Posterior cingulate gyrus (tissue), 11 donors: Measurements from ENCODE around the gene HPCAL1.
"Not testable (repeated sequence)": the region's sequence is repeated elsewhere in the genome, so short reads cannot be mapped to it uniquely, and the experiment has no call there.

Experiments
- DNase-seq, 10 donors: peaks; one replicate each; pipeline versions ENCODE4 v3.0.0 to v3.0.0-alpha.2; 2020 to 2021; ENCODE audit warnings: mixed read lengths in 3 of 10
- intact Hi-C: fragments of 100-400 bp; cut with DNase I; formaldehyde crosslinking; loops from one replicate; pipeline ENCODE4 v1.15.1; 2023

Gene HPCAL1

DNA sequence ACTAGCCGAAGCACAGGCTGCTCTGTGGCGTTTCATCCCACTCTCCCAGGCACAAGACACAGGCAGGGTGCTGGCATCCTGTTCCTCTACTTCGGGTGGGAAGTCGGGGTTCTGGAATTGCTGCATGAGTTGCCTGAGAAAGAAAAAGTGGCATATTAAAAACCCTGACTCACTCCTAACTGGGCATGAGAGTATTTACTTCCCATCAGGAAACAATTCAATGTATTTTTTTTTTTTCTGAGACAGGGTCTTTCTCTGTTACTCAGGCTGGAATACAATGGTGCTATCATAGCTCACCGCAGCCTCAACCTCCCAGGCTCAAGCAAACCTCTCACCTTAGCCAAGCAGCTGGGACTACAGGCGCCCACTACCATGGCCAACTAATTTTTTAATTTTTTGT lies 138.0 kb downstream of the HPCAL1 start:
- intact Hi-C loops, result no loop called here
- peak in 2 of 10 donors; percentile 6 for DNase-seq

DNA sequence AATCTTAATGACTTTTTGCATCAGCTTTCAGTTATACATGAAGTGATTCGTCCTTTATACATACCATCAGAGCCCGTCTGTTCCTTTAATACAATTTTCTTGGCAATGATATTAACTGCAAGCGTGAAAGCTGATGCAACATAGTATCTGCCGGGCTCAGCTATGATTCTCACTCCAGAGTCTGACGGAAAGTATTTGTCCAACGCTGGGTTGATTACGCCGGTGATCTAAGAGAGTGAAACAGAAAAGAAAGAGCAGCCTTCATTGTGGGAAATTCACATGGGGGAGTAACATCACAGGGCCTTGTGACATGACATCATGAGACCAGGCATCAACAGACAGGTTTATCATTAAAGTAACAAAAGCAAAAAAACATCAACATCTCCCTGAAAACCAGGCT lies 139.2 kb downstream of the HPCAL1 start:
- intact Hi-C loops, result no loop called here

DNA sequence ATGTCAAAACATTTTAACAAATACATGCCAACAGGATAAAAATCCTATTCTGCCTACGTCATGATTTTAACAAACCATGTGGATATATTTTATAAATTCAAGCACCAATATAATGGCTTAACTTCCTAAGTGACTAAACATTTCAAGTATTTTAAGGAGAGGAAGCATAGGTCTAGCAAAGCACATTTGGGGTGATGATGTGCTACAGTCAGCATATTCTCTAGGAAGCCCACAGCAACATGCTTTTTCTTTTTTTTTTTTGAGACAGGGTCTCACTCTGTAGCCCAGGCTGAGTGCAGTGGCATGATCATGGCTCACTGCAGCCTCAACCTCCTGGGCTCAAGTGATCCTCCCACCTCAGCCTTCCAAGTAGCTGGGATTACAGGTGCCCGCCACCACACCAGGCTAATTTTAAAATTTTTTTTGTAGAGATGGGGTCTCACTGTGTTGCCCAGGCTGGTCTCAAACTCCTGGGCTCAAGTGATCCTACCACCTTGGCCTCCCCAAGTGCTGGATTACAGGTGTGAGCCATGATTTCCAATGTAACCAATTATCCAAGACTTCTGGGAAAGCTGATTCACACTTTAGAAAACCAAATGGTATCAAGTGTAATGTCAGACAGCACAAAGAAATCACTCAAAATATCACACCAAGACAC lies 139.9 kb downstream of the HPCAL1 start:
- DNase-seq, intact Hi-C loops: not testable (repeated sequence)

More for the DNA sequence above, 139.2 kb downstream of the HPCAL1 start:
- no peak for DNase-seq

DNA sequence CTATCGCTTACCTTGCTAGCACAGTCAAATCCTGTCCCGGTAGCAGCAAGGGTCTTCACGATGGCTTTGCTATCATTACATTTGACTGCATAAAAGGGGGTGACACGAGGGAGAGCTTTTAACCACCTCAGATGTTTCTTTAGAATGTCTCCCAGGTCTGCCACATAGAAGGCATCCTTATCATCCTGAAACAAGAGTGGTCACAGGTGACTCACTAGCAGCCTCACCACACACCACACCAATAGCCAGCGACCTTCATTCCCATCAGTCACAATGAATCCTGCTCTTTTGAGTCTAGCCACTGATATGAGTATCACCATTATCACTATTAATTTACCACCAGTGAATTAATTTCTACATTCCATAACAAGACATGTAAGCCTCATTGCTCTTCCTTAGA lies 141.8 kb downstream of the HPCAL1 start:
- no peak for DNase-seq
- intact Hi-C loops, result no loop called here

DNA sequence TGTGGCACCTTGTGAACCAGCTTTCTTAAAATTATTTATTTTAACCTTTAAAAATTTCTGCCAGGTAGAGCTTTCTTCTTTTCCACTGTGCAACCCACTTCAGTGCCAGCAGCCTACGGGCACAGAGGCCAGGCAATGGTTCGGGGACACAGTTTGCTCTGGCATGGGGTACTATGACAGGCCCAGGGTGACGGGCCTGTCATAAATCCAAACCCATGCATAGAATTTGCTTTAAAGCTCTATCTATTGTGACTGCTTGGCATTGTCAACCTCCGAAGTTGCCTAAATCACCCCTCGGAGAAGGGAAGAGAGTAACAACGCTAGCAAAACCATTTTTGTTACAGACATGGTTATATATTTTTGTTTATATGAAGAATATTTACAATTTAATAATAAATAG lies 143.9 kb downstream of the HPCAL1 start:
- DNase-seq, result no peak
- intact Hi-C loops, result loop anchor here (5.0 kb wide), 1 partner anchor 221 kb away; no protein-coding TSS in a partner anchor

DNA sequence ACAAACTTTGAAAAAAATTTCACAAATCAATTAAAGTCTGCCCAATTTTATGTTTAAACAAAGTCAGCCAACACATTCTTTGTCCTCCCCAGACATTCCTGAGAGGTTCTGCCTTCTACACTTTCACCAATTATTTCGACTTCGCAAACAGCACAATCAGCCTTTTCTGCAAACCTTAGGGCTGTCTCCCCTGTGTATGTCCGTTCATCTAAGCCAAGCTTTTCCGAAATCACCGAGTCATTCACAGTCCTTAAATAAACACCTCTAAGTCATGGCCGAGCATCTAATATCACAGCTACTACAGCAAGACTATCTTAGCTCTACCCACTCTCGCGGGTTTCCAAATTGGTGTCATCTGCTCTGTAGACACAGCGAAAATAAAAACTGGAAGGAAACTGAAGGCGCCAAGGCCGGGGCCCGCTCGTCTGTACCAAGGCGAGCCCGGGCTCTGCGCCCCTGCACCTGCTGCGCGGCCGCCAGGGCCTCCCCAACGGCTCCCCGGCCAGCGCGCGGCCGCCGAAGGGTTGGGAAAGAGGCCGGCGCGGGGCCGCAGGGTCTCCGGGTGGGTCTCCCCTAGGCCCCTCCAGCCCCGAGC lies 144.7 kb downstream of the HPCAL1 start:
- peak in 5 of 10 donors; percentile 15 to 89 (median 25) for DNase-seq
- intact Hi-C loops, result loop anchor here (5.0 kb wide), 1 partner anchor 220 kb away; no protein-coding TSS in a partner anchor

DNA sequence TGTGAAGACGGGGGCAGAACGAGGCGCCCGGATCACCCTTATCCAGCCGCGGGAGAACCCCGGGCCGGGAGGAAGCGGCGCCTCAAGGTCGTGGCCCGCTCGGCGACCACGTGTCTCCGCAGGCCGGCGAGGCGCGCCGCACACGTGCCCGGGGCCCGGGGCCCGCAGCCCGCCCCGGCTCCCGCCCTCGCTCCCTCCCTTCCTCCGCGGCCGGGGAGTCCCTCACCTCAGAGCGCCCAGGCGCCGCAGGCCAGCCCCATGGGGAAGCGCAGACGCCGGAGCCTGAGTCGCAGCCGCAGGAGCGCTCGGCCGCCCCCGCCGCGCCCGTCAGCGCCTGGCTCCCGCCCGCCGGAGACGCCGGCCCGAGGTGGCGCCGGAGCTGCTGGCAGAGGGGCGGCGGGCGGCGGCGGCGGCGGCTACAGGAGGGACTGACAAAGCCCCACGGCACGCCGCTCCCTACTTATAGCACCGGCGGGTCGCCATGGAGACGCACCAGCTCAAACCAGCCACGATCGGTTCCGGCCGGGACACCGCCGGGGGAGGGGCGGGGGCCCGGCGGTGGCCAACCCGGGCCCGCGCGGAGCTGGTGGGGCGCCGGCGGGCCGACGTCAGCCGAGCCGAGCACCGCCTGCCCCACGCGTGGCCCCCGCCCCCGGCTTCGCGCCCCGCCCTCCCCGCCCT lies 145.3 kb downstream of the HPCAL1 start, which contains the start of gene ODC1:
ODC1 (minus strand) TSS at position 433 of the 681 bp plus-strand sequence. CDS start 3,295 bp downstream, outside the sequence.
- intact Hi-C loops, result loop anchor here (5.0 kb wide), 1 partner anchor 219 kb away; no protein-coding TSS in a partner anchor

DNA sequence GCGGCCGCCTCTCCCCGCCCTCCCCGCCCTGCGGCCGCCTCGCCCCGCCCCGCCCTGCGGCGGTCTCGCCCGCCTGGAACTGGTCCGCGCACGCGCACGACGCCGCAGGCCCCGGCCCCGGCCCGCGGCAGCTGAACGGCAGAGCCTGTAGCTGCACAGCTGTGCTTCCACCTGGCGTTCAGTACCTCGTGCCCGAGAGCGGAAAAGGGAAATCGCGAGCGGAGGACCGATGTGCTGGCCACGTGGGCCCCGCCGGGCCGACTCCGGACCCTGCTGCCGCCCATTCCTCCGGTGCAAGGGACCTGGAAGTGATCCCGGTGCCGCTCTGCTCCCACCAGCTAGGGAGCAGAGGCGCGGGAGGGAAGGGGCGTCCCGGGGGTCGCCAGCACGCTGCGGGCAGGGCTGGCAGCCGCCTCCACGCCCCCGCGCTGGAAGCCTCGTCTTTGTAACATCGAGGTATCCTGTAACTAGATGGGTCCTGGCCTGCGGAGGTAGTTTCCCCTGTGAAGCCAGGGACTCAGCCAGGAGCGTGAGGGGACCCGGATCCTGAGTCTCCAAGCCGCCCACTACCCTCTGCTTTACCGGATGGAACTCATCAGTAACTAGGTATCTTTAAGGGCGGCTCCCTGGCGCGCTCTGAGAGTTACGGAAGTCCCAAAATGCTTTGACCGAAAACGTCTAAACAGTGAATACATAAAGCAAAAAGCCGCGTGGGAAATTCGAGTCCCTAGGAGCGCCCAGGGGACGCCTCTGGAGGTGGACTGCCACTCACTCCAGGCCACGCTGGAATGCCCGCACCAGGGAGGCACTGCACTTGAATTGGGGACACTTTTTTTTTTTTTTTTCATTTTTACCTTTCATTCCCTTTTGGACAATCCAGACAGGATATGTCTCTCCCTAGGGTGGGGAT lies 146.1 kb downstream of the HPCAL1 start:
- intact Hi-C loops, result loop anchor here (5.0 kb wide), 1 partner anchor 218 kb away; no protein-coding TSS in a partner anchor
- peak in 9 of 10 donors; percentile 81 to 98 (median 83) for DNase-seq

More for the DNA sequence above, 145.3 kb downstream of the HPCAL1 start, which contains the start of gene ODC1:
- DNase-seq, result peak; percentile 84 to 98 (median 90)

DNA sequence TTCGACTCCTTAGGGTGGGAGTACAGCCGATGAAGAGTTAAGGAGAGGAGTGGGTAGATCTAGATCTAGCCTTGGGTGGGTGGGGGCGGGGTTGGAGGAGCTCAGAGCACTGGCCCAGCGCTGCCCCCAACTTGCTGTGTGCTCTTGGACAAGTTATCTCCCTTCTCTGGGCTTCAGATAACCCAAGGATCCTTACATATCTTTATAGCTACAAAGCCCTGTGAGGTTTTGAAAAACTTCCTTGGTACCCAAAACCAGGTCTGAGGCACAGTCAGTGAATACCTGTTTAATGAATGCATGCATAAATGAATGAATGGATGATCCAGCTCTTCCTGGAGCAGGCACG lies 146.8 kb downstream of the HPCAL1 start:
- no peak for DNase-seq
- intact Hi-C loops, result loop anchor here (5.0 kb wide), 1 partner anchor 218 kb away; no protein-coding TSS in a partner anchor

DNA sequence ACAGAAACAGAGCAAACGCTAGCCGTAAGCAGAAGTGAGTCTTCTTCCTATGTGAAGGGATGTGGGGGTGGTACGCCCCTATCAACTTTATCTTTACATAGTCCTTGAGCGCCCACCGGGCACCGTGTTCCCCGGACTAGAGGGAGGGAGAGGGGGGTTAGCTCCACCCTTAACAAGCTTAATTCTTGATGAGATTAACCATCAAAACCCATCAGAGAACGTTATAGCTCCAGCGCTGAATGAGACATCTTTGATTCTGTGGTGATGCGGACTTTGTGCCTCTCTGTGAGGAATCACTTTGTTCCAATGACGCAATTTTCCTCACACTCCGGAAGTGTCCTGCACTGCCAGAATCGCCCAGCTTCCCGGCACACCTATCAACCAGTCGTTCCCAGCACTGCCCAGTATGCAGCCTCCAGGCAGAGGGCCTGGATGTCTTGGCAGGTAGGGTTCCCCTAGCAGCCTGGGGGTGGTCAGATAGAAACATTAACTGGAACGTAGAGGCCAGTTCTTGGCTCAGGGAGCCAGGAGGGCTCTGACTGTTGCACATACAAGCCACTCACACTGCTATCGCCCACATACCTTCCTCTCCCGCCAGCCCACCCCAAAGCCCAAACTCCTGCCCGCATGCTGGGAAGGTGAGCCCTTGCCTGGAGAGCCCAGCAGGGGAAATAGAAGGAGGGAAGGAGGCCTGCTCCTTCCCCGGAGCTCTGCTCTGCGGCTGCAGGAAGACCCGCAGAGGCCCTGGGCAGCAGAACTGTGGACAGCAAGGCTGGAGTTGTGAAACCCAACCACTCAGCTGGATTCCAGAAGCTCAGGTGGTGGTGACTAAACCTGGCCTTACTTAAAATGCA lies 147.4 kb downstream of the HPCAL1 start:
- intact Hi-C loops, result loop anchor here (5.0 kb wide), 1 partner anchor 217 kb away; no protein-coding TSS in a partner anchor

DNA sequence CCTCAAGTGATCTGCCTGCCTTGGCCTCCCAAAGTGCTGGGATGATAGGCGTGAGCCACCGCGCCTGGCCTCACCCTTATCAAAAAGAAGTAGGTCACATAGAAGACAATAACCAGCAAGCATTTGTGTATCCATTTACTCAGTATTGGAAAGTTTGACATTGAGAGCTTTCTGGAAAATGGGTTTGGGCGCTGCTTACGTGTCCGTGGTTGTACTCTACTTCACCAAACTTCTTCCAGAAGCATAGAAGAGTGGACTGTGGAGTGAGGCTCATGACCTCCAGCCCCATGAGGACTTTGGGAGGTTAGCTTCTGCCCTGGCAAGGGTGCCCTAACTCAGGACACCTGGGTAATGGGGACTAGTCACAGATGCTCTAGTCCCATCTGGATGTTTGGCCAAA lies 149.1 kb downstream of the HPCAL1 start:
- intact Hi-C loops, result no loop called here
- peak in 2 of 10 donors; percentile 22 to 55 for DNase-seq

More for the DNA sequence above, 147.4 kb downstream of the HPCAL1 start:
- DNase-seq, result peak in 2 of 10 donors; percentile 70

DNA sequence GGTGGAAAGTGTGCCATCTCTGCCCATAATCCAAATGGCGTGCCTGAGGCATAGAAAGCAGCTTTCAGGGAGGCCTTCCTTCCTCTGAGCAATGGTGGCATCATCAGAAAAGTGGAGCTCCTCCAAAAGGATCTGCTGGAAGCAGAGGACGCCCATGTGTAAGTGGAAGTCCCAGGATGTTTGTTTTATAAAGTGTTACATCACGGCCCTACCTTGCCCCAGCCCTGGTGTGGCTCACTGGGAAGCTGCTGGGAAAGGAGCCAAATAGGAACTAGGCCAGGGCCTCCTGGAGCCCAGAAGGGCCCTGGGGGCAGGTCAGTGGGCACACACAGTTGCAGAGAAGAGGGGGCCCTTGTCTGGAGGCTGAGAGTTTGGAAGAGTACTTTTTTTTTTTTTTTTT lies 149.6 kb downstream of the HPCAL1 start:
- no peak for DNase-seq
- intact Hi-C loops, result no loop called here

DNA sequence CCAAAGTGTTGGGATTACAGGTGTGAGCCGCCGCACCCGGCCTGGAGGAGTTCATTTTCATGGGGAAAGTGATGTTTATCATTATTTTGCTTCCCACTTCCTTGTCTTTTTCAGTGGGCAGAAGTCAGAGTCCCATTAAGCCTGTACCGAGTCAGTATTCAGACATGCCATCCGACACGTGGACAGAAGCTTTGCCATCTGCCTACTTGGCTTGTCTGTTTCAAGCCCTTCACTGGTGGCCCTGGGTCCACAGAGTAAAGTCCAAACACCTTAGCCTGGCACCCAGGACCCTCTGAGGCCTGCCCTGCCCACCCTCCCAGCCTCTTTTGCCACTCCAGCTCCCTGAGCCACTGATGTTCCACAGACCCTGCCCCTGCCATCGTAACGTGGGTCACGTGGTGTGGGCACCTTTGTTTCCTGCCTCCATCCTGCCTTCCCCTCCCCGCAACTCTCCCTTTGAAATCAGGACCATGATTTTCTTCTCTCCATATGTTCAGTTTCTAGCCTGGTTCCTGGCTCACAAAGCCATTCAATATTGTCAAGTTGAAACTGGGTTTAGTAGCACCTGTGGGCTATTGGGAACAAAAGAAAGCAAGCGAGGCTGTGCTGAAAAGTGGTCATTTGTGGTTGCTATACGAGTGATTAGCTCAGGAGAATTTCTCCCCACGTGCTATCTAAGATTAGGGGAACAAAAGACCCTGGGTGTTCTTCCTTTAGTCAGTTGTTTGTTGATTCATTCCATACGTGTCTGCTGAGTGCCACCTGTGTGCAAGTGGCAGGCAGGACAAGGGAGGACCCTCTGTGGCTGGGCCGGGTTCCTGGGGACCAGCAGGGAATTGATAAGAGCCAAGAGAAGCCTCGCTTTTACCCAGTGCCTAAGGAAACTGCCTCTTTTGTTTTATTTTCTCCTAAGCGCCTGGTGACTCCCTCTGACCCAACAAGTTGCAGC lies 150.5 kb downstream of the HPCAL1 start:
- DNase-seq, result no peak
- intact Hi-C loops, result no loop called here

DNA sequence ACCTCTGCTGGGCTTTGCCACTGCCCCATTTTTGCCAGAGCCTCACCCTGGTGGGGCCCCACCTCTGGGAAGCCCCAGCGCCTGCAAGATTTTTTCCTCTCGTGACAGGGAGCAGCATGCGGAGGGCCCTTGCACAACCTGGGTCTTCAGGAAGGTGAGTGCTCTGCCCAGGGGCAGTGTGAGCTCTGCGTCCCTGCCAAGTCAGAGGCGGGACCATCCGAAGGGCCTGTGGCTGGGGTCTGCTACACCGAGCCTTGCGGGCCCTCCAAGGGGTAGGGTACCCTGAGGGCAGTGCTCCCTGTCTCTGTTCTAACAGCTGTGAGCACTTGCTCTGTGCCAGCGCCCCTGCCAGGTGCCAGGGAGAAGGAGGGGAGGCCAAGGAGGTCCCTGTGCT lies 151.2 kb downstream of the HPCAL1 start:
- intact Hi-C loops, result no loop called here
- DNase-seq, result peak in 2 of 10 donors; percentile 67 to 71

DNA sequence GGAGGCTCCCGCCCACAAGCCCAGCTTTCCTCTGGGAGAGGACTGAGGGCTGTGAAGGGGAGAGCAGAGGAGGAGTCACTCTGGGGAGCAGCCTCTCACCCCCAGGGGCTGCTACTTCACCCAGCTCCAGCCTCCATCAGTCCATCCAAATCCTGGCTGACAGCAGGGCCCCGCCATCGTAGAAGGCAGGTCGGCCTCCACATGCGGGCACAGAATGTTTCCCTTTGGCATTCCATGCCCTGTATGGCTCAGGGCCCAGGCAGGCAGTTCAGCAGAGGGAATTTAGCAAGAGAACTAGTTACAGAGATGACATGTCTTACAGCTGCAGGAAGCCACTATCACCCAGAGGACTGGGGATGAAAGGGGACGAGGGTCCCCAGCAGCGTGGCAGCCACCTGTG lies 151.8 kb downstream of the HPCAL1 start:
- intact Hi-C loops, result no loop called here
- DNase-seq, result peak in 1 of 10 donors; percentile 76

DNA sequence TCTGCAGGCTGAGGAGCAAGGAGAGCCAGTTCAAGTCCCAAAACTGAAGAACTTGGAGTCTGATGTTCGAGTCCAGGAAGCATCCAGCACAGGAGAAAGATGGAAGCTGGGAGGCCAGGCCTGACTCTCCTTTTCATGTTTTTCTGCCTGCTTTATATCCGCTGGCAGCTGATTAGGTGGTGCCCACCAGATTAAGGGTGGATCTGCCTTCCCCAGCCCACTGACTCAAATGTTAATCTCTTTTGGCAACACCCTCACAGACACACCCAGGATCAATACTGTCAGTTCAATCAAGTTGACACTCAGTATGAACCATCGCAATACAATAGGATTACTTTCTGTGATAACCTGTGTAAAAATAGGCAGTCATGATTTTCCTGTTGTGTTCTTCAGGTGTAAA lies 154.5 kb downstream of the HPCAL1 start:
- not testable (repeated sequence) for DNase-seq

DNA sequence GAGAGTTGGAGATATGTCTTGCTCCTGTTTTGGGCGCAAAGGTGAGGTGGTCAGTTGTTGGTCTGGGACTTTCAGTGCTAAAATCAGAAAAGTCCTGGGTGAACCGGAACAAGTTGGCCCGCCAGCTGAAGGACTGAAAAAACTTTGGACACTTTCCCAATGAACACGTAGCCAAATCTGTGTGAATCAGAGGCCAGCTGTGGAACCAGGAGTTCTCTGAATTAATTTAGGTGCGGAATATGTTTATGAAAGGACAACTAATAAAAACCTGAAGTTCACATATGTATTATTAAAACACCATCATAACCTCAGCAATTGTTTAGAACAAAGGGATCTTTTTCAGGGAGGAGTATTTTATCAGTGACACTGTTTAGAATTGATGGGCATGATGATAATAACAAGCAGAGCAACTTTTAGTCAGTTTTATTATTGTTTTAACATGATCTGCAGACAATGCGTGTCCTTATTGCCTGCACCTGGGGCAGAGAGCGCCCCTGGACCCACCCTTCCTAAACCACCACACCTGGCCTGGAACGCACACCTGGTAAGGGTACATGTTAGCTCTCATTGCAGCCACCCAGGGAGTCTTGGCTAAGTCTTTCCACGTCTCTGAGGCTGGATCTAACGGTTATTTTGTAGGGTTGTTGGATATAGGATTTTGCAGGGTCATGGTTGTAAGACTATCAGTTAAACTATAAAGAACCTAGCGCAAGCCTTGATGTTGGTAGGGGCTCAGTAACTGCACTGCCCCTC lies 155.3 kb downstream of the HPCAL1 start:
- intact Hi-C loops, result no loop called here
- peak in 1 of 10 donors; percentile 33 for DNase-seq

More for the DNA sequence above, 154.5 kb downstream of the HPCAL1 start:
- intact Hi-C loops, result not testable (repeated sequence)
